Right lung (tissue), 10 donors: ENCODE results near the gene IDNK. TPM values are rescaled to one million over a fixed set of nuclear protein-coding genes. Genes with fewer than 3 reads are reported as not detected.
A peak's percentile ranks its signal among the peaks of the same experiment; 100 is the strongest.
"Not testable (repeated sequence)": the region's sequence is repeated elsewhere in the genome, so short reads cannot be mapped to it uniquely, and the experiment has no call there.

Experiments used
- DNase-seq, 2 donors: peaks; one replicate each; pipeline ENCODE4 v3.0.0-alpha.2; 2013
- long read RNA-seq, 8 donors: transcript quantifications; one replicate each; lab custom pipeline, GENCODE V29; 2026
- polyA plus RNA-seq, 5 donors: library from polyadenylated mRNA; unstranded; fragments of 120-200 nt; gene quantifications; one replicate each; pipeline versions ENCODE4 v1.2.1 to v1.2.3, GENCODE V29; 2013; ENCODE audit warnings: inconsistent platforms in 1 of 5, low replicate concordance in 1 of 5; ENCODE audit not compliant: insufficient read length in 5 of 5, insufficient read depth in 1 of 5

IDNK gene
- 1 to 10 TPM; 4.8 to 7.3 (median 6.2) TPM for polyA plus RNA-seq
- long read RNA-seq, donor 1, partial matches to known transcripts = 8 of 11 reads
- long read RNA-seq, donor 1, other reads (novel, unspliced or antisense) = 0 of 11 reads
- long read RNA-seq, donor 2, partial matches to known transcripts = 0 of 2 reads
- long read RNA-seq, donor 2, other reads (novel, unspliced or antisense) = 0 of 2 reads
- long read RNA-seq, donor 3, partial matches to known transcripts = 16 of 29 reads
- long read RNA-seq, donor 3, other reads (novel, unspliced or antisense) = 12 of 29 reads
- long read RNA-seq, donor 4, partial matches to known transcripts = 19 of 30 reads
- long read RNA-seq, donor 4, other reads (novel, unspliced or antisense) = 10 of 30 reads
- long read RNA-seq, donor 5, partial matches to known transcripts = 0 of 4 reads
- long read RNA-seq, donor 5, other reads (novel, unspliced or antisense) = 0 of 4 reads
- long read RNA-seq, donor 6, partial matches to known transcripts = 45 of 61 reads
- long read RNA-seq, donor 6, other reads (novel, unspliced or antisense) = 16 of 61 reads
- long read RNA-seq, donor 7, partial matches to known transcripts = 107 of 132 reads
- long read RNA-seq, donor 7, other reads (novel, unspliced or antisense) = 23 of 132 reads
- long read RNA-seq, donor 8 = 0 reads

DNA sequence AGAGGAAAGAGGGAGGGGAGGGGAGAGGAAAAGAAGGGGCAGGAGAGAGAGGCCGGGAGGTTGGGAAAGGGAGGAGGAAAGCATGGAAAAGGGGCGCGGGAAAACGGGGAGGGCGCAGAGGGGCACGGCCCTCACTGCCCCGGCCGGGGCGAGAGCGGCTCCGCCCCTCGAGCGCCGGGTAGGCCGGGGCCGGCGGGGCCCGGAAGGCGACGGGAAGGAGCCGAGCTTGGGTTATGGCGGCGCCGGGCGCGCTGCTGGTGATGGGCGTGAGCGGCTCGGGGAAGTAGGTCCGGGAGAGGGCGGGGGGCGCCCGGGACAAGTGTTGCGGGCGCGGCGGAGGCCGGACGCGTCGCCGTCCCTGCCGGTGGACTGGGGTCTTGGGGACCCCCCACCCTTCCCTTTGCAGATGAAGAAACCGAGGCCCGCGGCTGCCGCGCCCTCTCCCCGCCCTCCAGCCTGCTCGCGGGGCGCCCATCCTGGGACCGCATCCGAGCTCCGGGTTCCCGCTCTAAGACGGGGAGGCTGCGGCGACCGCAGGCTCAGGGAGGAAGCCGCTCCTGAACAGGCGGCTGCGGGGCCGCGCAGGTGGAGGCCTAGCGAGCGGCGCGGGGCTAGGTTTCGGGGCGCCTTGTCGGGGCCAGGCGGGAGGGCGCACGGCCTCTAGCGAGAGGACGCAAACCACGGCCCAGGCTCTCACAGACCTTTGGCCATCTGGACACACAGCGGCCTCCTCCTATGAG lies at the start of gene IDNK:
TSS of gene IDNK (plus strand) at position 205 of the 740 bp plus-strand sequence. CDS start at position 234, 29 bp downstream.
- peak; percentile 59 to 60 for DNase-seq

DNA sequence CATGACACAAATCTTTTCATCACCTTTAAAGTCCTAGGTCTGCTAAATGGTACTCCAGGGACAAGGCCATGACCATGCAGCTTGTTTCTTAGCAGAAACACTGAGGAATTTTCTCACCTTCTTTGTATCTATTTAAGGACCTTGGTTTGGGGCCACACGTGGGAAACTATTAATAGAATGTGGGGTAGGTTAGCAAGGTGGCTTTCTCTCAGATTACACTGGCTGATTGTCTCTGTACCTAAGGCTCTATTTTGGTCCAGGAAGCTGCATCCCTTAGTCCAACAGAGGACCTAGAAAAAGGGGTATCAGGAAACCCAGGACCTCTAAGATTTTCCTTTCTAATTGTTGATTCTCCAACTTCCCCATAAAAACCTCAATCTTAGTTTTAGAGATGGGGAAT lies 48.5 kb upstream of the IDNK start:
- no peak for DNase-seq

- DNase-seq = no peak
Observed at GRCh38 chr9:83582029-83582428, 40.9 kb upstream of the IDNK start.

GRCh38 chr9:83583151-83584014 lies 39.6 kb upstream of the IDNK start:
- DNase-seq = peak in 1 of 2 donors; percentile 24

DNA sequence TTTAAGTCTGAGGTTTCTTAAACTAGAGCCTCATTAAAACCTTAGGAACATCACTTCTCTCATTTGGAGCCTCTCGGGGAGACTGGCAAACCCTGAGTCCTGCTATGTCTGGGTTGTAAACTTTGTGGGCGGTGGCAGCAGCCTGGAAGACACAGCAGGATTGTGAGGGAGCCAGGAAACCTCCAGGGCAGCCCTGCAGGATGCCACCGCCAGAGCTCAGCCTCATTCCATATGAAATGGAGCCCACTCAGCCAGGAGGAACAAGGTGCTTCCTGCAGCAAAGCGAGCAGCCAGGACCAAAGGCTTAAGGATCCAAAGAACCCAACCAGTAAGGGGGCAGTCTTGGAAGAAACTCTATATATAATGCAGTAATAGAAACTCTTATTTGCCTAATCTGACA lies 37.9 kb upstream of the IDNK start:
- DNase-seq = no peak

DNA sequence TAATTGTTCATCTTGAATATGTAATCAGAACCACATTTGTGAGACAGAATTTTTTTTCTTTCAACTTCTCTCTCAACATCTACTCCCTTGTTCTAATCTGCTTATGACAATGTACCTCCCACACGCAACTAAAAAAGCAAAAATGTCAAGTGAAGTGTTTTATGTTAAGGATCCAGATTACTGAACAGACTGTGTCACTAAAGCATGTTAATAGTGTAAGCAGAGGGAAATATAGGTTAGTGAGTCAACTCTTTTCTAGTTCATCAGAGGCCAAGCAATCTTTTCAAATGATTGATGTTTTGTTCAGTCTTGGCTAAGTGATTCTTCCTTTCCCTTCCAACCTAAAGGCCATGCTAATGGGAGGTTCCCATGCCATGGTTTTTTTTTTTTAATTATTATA lies 34.7 kb upstream of the IDNK start:
- no peak for DNase-seq

- no peak for DNase-seq
Observed at GRCh38 chr9:83596899-83597504, 25.9 kb upstream of the IDNK start.

DNA sequence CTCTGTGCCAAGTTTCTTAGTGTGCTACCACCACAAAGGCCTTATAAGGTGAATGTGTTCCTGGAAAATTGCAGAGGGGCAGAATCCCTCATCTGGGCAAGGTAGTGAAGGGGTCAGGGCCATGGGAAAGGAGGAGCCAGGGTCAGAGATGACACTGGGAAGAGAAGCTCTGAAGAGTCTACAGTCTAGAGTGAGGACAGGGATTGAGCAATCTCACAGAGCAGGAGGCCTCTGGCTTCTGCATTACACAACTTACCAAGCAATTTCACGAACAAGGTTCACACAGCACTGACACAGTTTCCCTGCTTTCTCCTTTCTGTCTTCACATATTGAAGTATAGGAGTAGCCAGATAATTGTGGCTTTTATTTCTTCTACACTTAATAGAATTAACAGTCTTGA lies 24.5 kb upstream of the IDNK start:
- DNase-seq = no peak

- DNase-seq = no peak
Observed at GRCh38 chr9:83599071-83599470, 23.9 kb upstream of the IDNK start.

DNA sequence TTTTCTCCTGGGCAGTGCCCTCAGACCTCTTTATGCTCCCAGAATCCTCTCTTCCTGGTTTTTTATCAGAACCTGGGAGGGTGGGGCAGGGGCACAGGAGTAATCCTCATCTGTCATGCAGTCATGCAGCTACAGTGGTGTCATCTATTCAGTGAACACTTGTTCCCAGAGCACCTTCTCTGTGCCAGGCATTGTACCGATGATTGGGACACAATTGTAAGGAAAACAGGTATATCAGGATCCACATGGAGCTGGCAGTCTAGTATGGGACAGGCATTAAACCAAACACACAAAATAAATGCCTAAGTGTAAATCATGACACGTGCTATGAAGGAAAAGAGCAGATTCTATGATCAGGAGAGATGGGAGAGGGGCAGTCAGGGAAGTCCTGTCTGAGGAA lies 21.5 kb upstream of the IDNK start:
- no peak for DNase-seq

DNA sequence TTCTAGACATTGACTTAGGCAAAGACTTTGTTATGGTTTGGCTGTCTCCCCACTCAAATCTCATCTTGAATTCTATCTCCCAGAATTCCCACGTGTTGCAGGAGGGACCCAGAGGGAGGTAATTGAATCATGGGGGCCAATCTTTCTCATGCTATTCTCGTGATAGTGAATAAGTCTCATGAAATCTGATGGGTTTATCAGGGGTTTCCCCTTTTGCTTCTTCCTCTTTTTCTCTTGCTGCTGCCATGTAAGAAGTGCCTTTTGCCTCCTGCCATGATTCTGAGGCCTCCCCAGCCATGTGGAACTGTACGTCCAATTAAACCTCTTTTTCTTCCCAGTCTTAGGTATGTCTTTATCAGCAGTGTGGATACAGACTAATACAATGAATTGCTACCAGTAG lies 15.3 kb upstream of the IDNK start:
- not testable (repeated sequence) for DNase-seq

GRCh38 chr9:83613298-83613697 lies 9.6 kb upstream of the IDNK start:
- not testable (repeated sequence) for DNase-seq

DNA sequence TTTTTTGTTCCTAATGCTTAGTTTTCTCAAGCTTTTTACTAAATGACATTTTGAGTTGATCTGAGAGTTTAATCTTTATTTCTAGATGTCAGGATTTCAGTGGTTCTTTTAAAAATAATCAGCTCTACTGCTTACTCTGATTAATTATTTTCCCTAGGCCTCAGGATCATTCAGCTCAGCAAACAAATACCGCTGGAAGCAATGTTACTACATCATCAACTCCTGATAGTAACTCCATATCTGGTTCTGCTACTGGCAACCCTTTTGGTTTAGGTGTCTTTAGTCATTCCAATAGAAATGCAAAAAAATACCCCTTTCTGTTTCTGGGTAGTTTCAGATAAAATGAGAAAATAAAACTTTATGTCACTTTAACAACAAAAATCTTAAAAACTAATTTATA lies 5.6 kb upstream of the IDNK start:
- no peak for DNase-seq

DNA sequence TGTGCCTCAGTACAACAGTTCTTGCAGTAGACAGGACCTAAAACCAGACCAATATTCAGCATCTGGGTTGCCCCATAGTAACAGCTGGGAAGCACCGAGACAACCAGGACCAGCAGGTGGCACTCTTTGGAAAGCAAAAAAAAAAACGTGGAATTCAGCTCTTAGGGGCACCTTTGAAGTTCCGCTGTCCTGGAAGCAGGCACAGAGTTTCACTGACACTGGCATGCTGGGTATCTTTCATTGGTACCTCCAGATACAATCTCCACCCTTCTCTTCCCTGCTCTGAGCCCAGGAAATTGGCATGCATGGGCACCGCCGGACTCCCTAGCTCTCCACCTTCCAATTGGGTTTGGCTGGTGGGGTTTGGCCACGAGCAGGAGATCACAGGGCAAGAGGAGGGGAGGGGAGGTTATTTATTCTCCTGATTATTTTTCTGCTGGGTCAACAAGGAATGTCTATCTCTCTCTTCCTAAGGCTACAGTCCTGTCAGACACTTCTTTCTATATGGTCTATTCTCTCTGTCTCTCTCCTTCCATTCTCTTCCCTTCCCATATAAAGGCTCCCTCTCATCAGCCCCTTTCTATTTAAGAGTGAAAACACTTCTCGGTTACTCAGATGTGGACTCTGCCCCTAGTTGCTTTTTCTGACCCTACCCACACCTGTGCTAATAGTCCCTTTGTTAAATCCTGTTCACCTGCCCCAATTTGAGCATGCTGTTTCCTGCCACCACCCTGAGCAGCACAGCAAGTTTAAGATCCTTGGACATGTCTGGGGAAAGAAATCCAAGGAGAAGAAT lies 1.9 kb upstream of the IDNK start:
- DNase-seq = peak; percentile 27 to 50

DNA sequence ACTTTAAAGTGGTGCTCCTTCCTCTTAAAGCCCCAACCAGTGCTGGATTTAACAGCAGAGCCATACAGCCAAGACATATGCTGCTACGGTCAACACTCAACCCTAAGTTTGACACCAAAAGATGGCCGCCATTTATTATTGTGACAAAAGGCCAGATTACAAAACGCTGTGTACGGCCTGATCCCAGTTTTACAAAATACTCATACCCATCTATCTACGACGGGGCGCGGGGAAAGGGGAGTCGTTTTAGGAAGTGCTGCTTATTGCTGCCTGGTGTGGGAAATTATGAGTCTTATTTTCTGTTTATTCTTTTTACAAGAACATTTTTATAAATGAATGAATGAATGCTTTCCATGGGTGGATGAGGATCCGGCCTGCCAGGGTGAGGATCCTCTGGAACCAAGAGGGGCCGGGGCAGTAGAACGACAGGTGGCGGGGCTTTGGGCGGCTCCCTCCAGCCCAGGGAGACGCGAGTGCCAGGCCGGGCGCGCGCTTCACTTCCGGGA lies 457 bp upstream of the IDNK start:
- DNase-seq = no peak

DNA sequence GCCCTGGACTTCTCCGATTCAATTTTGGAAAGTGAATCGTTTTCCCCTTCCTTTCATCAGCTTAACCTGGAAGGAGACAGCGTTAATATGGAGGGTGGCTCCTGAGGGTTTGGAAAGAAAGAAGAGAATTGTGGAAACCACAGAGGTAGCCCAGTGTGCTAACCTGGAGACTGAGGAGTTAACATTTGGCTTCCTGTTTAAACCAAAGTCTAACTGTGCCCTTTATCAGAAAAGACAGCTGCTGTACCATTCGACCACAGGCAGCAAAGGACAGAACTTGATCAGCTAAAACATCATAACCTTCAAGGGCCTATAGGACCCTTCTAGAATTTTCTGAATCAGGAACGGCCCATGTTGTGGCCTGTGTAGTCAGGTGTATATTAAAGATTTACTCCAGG lies 735 bp downstream of the IDNK start:
- DNase-seq = peak in 1 of 2 donors; percentile 17

- DNase-seq = no peak
Observed at GRCh38 chr9:83625178-83625577, 2.2 kb downstream of the IDNK start.

- no peak for DNase-seq
Observed at GRCh38 chr9:83628540-83628939, 5.6 kb downstream of the IDNK start.

GRCh38 chr9:83629433-83630104 lies 6.6 kb downstream of the IDNK start:
- DNase-seq = no peak
